GM04504 (cell line): ENCODE results near the gene SLC11A1.

ENCODE experiments used
- DNase-seq: peaks from one replicate; pipeline ENCODE4 v3.0.0-alpha.2; 2012; ENCODE audit warnings: low read depth

SLC11A1 gene

GRCh38 chr2:218366621-218367414 is 15.3 kb upstream of the SLC11A1 start:
- no peak for DNase-seq

DNA sequence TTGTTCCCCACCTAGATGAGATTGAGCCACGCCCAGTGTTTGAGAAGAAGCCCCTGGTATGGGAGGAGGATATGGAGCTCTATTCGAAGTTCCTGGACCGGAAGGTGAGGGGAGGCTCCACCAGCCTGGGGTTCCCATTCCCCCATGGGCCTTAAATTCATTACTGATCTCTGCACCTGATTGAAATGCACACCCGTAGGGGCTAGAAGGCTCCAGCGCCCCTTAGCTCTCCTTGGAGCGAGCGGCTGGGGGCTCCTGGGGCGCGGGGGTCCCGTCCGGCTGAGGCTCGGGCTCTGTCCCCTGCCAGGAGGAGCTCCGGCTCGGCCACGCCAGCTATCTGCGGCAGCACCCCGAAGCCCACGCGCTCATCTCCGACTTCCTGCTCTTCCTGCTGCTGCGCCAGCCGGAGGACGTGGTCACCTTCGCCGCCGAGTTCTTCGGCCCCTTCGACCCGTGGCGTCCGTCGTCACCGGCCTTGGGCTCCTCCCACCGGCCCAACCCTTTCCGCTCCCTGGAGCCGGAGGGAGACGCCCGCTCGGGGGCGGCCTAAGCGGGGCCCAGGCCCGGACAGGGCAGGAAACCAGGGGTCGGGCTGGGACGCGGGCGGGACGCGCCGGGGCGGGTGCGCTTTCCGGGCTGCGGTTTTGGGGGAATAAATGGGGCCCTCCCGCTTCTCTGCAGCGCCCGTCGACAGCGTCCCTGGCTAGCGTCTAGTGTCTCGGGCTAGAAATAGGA is 14.5 kb upstream of the SLC11A1 start:
- DNase-seq: no peak

GRCh38 chr2:218368150-218368528 is 13.9 kb upstream of the SLC11A1 start:
- no peak for DNase-seq

- DNase-seq: no peak
These were observed 13.4 kb upstream of the SLC11A1 start for GRCh38 chr2:218368621-218369153.

GRCh38 chr2:218369330-218369729 is 12.7 kb upstream of the SLC11A1 start:
- DNase-seq: no peak

GRCh38 chr2:218370410-218371063 is 11.5 kb upstream of the SLC11A1 start:
- DNase-seq: peak; percentile 27

- DNase-seq: no peak
These were observed 10.1 kb upstream of the SLC11A1 start for GRCh38 chr2:218371983-218372350.

GRCh38 chr2:218374795-218375194 is 7.3 kb upstream of the SLC11A1 start:
- DNase-seq: no peak

GRCh38 chr2:218375212-218375611 is 6.9 kb upstream of the SLC11A1 start:
- peak; percentile 88 for DNase-seq

- no peak for DNase-seq
These were observed 4.0 kb upstream of the SLC11A1 start for GRCh38 chr2:218378053-218378452.

DNA sequence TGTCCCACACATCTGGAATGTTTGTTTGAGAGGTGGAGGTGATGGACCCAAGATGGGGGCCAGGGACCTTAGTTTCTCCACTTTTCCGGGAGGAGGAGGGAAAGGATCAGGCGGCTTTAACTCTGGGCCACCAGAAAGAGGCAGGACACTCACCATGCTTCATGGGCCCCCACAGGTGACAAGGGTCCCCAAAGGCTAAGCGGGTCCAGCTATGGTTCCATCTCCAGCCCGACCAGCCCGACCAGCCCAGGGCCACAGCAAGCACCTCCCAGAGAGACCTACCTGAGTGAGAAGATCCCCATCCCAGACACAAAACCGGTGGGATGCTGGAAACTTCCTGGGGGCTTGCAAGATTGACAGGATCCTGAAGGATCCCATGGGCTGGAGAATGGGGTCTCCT is 712 bp downstream of the SLC11A1 start:
- DNase-seq: no peak

DNA sequence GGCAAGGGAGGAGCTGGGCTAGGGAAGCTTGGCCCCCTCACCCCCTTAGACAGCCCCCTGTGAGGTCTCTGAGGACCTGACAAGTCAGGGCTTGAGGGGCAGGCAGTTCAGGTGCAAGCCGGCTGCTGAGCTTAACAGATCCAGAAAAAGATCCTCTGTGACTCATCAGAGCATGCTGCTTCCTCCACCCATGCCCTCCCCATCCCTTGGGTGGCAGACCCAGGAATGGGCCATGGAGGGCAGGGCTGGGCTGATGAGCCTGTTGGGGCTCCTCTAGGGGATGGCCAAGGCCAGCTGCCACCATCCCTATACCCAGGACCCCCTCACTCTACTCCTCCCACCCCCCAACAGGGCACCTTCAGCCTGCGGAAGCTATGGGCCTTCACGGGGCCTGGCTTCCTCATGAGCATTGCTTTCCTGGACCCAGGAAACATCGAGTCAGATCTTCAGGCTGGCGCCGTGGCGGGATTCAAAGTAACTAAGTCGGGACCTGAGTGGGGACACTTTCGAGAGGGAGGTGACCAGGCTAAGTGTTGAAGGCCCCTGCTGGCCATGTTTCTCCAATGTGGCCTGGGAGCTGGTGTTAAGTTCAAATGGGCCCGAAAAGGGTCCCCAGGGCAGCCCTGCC is 1.9 kb downstream of the SLC11A1 start:
- DNase-seq: no peak

DNA sequence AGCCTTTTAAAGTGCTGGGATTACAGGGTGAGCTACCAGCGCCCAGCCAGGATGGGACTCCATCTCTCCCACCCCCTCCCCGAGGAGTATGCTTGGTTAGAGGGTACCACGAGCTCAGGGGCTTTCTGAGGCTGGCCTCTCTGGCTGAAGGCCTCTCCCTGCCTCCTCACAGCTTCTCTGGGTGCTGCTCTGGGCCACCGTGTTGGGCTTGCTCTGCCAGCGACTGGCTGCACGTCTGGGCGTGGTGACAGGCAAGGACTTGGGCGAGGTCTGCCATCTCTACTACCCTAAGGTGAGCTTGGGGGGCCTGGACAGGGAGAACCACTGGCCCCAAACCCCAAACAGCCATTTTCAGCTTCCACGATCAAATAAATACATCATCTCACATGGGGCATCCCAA is 2.9 kb downstream of the SLC11A1 start:
- no peak for DNase-seq

DNA sequence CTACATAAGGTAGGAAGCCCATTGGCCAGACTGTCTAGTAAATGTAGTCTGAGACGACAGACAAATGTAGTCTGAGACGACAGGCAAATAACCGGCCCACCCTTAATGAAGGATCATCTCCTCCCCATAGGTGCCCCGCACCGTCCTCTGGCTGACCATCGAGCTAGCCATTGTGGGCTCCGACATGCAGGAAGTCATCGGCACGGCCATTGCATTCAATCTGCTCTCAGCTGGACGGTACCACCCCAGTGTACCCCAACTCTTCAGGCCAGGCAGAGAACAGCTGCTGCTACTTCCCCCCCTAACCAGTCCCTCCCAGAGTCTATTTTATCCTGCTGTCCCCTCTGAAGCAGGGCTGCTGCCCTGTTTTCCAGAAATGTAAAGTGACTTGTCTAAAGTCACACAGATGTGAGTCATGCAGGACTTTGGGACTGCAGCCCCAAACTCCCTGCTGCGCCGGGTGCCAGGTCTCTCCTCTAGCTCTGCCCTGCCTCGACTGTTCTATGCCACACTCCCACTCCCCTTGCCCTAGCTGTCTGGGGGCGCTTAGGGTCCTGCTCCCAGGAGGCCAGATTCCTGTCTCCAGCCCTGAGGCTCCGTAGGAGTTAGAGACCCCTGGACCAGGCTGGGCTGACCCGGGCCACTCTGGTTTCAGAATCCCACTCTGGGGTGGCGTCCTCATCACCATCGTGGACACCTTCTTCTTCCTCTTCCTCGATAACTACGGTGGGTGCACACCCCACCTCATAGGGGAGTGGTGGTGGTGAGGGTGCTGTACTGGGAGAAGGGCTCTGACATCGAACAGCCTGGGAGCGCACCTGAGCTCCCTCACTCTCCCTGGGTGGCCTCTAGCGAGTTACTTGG is 4.7 kb downstream of the SLC11A1 start:
- no peak for DNase-seq

- no peak for DNase-seq
These were observed 5.5 kb downstream of the SLC11A1 start for GRCh38 chr2:218387369-218388194.

GRCh38 chr2:218389333-218390150 is 7.5 kb downstream of the SLC11A1 start:
- DNase-seq: no peak

- no peak for DNase-seq
These were observed 9.1 kb downstream of the SLC11A1 start for GRCh38 chr2:218391202-218391601.

DNA sequence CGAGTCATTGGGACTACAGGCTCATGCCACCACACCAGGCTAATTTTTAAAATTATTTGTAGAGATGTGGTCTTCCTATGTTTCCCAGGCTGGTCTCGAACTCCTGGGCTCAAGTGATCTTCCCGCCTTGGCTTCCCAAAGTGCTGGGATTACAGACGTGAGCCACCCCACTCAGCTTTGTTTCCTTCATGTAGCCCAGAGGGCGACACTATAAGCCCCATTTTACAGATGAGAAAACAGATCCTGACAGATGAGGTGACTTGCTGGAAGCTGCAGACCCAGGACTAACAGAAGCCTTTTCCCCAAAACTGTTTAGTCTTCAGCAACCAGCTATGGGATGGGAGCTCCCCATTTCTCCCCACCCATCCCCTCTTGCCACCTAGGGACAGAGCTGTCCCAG is 10.4 kb downstream of the SLC11A1 start:
- DNase-seq: no peak

DNA sequence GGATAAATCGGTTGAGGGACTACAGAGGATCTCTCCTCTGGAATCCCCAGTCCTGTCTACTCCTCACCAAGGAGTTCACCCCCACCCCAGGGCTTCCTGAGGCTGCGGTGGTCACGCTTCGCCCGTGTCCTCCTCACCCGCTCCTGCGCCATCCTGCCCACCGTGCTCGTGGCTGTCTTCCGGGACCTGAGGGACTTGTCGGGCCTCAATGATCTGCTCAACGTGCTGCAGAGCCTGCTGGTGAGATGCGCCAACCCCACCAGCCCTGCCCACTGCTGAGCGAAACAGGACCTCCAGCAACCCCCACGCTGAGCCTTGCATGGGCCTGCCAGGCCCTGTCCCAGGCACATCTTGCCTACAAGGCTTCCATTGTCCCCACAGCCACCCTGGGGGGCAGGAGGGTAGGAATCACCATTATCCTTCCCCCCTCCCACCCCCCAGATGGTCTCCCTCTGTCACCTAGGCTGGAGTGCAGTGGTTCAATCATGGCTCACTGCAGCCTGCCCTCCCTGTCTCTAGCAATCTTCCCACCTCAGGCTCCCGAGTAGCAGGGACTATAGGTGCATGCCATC is 10.9 kb downstream of the SLC11A1 start:
- no peak for DNase-seq
